Gastroesophageal sphincter (tissue), 4 donors: ENCODE data around the gene PLEKHM3. TPM values are rescaled to one million over a fixed set of nuclear protein-coding genes. Genes with fewer than 3 reads are reported as not detected.
"Not testable (repeated sequence)": the region's sequence is repeated elsewhere in the genome, so short reads cannot be mapped to it uniquely, and the experiment has no call there.

Experiments used
- ATAC-seq: fragments of 150-250 bp; one replicate; pipeline ENCODE4 v1.9.1; 2016; ENCODE audit warnings: mild to moderate bottlenecking, moderate library complexity
- H3K27ac ChIP-seq, 4 donors: fragments of 200-600 bp; sonication (generic) in 3 of 4; 1 replicate in 3 of 4; 2 replicates in 1 of 4; pipeline ENCODE4 v1.5.1; 2016 to 2019
- H3K27me3 ChIP-seq: fragments of 200-600 bp; sonication (generic); one replicate; pipeline ENCODE4 v1.5.1; 2019
- H3K36me3 ChIP-seq, 2 donors: fragments of 200-600 bp; sonication (generic); one replicate each; pipeline ENCODE4 v1.5.1; 2019; ENCODE audit warnings: control low read depth in 1 of 2
- H3K4me1 ChIP-seq, 3 donors: fragments of 200-600 bp; sonication (generic); 1 replicate in 2 of 3; 2 replicates in 1 of 3; pipeline ENCODE4 v1.5.1; 2016 to 2019; ENCODE audit warnings: control low read depth in 2 of 3
- H3K4me3 ChIP-seq, 2 donors: fragments of 200-600 bp; sonication (generic); one replicate each; pipeline ENCODE4 v1.5.1; 2019; ENCODE audit warnings: mild to moderate bottlenecking in 1 of 2, moderate library complexity in 1 of 2
- H3K9me3 ChIP-seq, 3 donors: fragments of 200-600 bp; sonication (generic); one replicate each; pipeline ENCODE4 v1.5.1; 2017 to 2019; ENCODE audit warnings: control low read depth in 2 of 3
- EP300 ChIP-seq: sonication (generic); formaldehyde crosslinking; IDR thresholded peaks from one replicate; pipeline ENCODE4 v1.6.1; 2017; ENCODE audit warnings: antibody characterized with exemption, mild to moderate bottlenecking
- POLR2A ChIP-seq, 2 donors: fragments of 450-650 bp; IDR thresholded peaks; one replicate each; pipeline ENCODE4 v1.6.1; 2017; ENCODE audit warnings: antibody characterized with exemption in 2 of 2, mild to moderate bottlenecking in 2 of 2, moderate library complexity in 1 of 2
- POLR2AphosphoS5 ChIP-seq: sonication (generic); formaldehyde crosslinking; IDR thresholded peaks from one replicate; pipeline ENCODE4 v1.6.1; 2017; ENCODE audit warnings: antibody characterized with exemption
- WGBS, 2 donors: methylation state at CpG; one replicate each; pipeline ENCODE4 v1.1.5; 2018; ENCODE audit warnings: low coverage in 1 of 2; 5-methylcytosine and 5-hydroxymethylcytosine counted together
- total RNA-seq, 4 donors: library from RNA; depleted of rRNA; stranded (reverse); fragments of >200 nt; gene quantifications; one replicate each; pipeline ENCODE4 v1.1.0, GENCODE V29; 2016
- TF ChIP-seq, protein P1 (sequence below), 4 experiments: fragments of 200-600 bp in 2 of 4; fragments of 450-650 bp in 2 of 4; sonication (generic) in 1 of 4; IDR thresholded peaks; one replicate each; pipeline ENCODE4 v1.5.1; 2017 to 2019; ENCODE audit warnings: antibody characterized with exemption in 4 of 4, mild to moderate bottlenecking in 2 of 4, moderate library complexity in 2 of 4

Gene PLEKHM3
- total RNA-seq, 4 donors from 2014 or later: 21.4 to 35.5 (median 29.7) TPM

GRCh38 chr2:207813942-207814341, 211.4 kb downstream of the PLEKHM3 start:
- ATAC-seq: no peak
- Histone ChIP-seq H3K36me3 (no peaks in the 10 kb centered on the region), H3K4me3 (no peak overlapping the region), H3K9me3 (no peaks in the 10 kb centered on the region), H3K4me1 (peaks cover 0 to 3% (median 0%) of the 10 kb centered on the region in 3 donors), H3K27me3 (no peaks in the 10 kb centered on the region), H3K27ac (no peak overlapping the region)
- 87 to 91% methylated on average over 6 of the region's 6 CpGs for WGBS, 2 donors
- no peak for TF ChIP-seq POLR2A (IDR thresholded peaks at IDR 0.05)
- no peak for TF ChIP-seq EP300
- TF ChIP-seq POLR2AphosphoS5: no peak
- TF ChIP-seq, protein P1, sequence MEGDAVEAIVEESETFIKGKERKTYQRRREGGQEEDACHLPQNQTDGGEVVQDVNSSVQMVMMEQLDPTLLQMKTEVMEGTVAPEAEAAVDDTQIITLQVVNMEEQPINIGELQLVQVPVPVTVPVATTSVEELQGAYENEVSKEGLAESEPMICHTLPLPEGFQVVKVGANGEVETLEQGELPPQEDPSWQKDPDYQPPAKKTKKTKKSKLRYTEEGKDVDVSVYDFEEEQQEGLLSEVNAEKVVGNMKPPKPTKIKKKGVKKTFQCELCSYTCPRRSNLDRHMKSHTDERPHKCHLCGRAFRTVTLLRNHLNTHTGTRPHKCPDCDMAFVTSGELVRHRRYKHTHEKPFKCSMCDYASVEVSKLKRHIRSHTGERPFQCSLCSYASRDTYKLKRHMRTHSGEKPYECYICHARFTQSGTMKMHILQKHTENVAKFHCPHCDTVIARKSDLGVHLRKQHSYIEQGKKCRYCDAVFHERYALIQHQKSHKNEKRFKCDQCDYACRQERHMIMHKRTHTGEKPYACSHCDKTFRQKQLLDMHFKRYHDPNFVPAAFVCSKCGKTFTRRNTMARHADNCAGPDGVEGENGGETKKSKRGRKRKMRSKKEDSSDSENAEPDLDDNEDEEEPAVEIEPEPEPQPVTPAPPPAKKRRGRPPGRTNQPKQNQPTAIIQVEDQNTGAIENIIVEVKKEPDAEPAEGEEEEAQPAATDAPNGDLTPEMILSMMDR (IDR thresholded peaks at IDR 0.05): no peak

GRCh38 chr2:207813221-207813916, 212.0 kb downstream of the PLEKHM3 start:
- H3K4me1 ChIP-seq: no peaks in the 10 kb centered on the region
- no peak for ATAC-seq
- no peak overlapping the region for H3K4me3 ChIP-seq
- no peaks in the 10 kb centered on the region for H3K27me3 ChIP-seq
- TF ChIP-seq EP300: no peak
- TF ChIP-seq, protein P1 (IDR thresholded peaks at IDR 0.05): no peak
- TF ChIP-seq POLR2AphosphoS5: no peak
- no peak for TF ChIP-seq POLR2A (IDR thresholded peaks at IDR 0.05)
- WGBS, 2 donors: 85 to 100% methylated on average over 1 to 9 of the region's 15 CpGs
- H3K9me3 ChIP-seq: no peaks in the 10 kb centered on the region
- no peak overlapping the region for H3K27ac ChIP-seq
- H3K36me3 ChIP-seq: no peaks in the 10 kb centered on the region

GRCh38 chr2:207812726-207813080, 212.6 kb downstream of the PLEKHM3 start:
- H3K36me3 ChIP-seq: no peaks in the 10 kb centered on the region
- H3K4me1 ChIP-seq: no peaks in the 10 kb centered on the region
- no peak overlapping the region for H3K27ac ChIP-seq
- H3K9me3 ChIP-seq: no peaks in the 10 kb centered on the region
- H3K4me3 ChIP-seq: no peak overlapping the region
- ATAC-seq: no peak
- H3K27me3 ChIP-seq: no peaks in the 10 kb centered on the region
- TF ChIP-seq EP300 (no peak), POLR2AphosphoS5 (no peak), POLR2A (IDR thresholded peaks at IDR 0.05) (no peak)
- TF ChIP-seq, protein P1 (IDR thresholded peaks at IDR 0.05): no peak
- 65 to 100% methylated on average over 2 to 3 of the region's 3 CpGs for WGBS, 2 donors

DNA sequence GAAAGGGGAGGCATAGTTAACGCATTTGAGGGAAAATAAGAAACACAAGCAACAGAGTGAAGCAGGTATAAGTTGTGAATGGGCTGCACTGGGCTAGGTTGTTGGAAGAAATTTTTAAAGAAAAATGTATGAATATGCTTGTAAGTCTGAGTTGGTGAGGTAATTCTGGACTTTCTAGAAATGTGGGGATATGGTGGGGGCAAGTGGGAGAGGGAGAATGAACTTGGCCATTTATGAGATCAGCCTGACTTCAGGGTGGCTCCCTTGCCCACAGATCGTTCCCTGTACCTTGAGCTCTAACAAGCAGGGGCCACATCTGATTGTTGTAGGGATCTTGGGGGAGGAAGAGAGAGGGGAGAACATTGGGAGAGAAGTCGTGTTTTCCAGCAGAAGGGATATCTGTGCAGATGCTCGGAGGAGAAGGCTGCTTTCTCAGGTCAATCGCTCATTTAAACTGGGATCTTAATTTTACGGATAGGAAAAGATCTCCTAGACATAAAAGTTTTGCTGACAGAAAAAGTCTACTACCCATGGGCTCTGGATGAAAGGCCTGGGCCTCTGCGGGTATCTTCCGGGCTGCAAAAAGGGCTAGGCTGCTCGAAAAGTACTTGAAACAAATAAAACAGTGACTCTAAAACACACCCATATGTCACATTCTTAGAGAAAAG, 213.1 kb downstream of the PLEKHM3 start:
- H3K9me3 ChIP-seq: no peaks in the 10 kb centered on the region
- ATAC-seq: no peak
- H3K4me3 ChIP-seq: no peak overlapping the region
- WGBS, 2 donors: 85 to 95% methylated on average over 9 of the region's 9 CpGs
- TF ChIP-seq EP300: no peak
- no peak for TF ChIP-seq POLR2AphosphoS5
- TF ChIP-seq, protein P1 (IDR thresholded peaks at IDR 0.05): no peak
- TF ChIP-seq POLR2A (IDR thresholded peaks at IDR 0.05): no peak
- no peak overlapping the region for H3K27ac ChIP-seq
- no peaks in the 10 kb centered on the region for H3K36me3 ChIP-seq
- no peaks in the 10 kb centered on the region for H3K27me3 ChIP-seq
- no peaks in the 10 kb centered on the region for H3K4me1 ChIP-seq

DNA sequence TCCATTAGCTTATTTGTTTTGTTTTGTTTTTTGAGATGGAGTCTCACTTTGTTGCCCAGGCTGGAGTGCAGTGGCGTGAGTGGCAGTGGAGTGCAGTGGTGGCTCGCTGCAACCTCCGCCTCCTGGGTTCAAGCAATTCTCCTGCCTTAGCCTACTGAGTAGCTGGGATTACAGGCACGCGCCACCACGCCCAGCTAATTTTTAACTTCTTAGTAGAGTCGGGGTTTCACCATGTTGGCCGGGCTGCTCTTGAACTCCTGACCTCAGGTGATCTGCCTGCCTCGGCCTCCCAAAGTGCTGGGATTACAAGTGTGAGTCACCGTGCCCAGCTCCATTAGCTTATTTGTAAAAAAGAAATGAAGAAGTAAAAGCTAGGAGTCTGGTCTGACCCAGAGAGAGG, 213.7 kb downstream of the PLEKHM3 start:
- ATAC-seq: not testable (repeated sequence)

More for the DNA sequence above, 213.7 kb downstream of the PLEKHM3 start:
- H3K4me3 ChIP-seq, H3K4me1 ChIP-seq, H3K27me3 ChIP-seq, H3K36me3 ChIP-seq, H3K9me3 ChIP-seq, H3K27ac ChIP-seq: not testable (repeated sequence)
- 90 to 96% methylated on average over 3 to 5 of the region's 10 CpGs for WGBS, 2 donors
